ENCODE data around the gene PDIA6.

GRCh38 chr2:10764096-10764785 lies 48.3 kb downstream of the PDIA6 start:
- no peak for TF ChIP-seq EP300 (IDR thresholded peaks at IDR 0.05)
- TF ChIP-seq CTCF (IDR thresholded peaks at IDR 0.05) = no peak
- TF ChIP-seq POLR2AphosphoS5 (IDR thresholded peaks at IDR 0.05) = no peak
- no peak for TF ChIP-seq POLR2A (IDR thresholded peaks at IDR 0.05)
